GM18520 (cell line): Measurements from ENCODE around the gene CLCN7.

ENCODE experiments used
- ATAC-seq: cut with Tn5 transposase; IDR thresholded peaks from one replicate; pipeline ENCODE4 v1.9.1; 2021; ENCODE audit not compliant: unreplicated experiment

The CLCN7 gene

GRCh38 chr16:1464196-1464893 is 10.5 kb downstream of the CLCN7 start:
- no peak for ATAC-seq

GRCh38 chr16:1461146-1461545 is 13.7 kb downstream of the CLCN7 start:
- ATAC-seq = no peak

GRCh38 chr16:1460602-1461138 is 14.2 kb downstream of the CLCN7 start:
- no peak for ATAC-seq

GRCh38 chr16:1459967-1460366 is 14.9 kb downstream of the CLCN7 start:
- no peak for ATAC-seq

- ATAC-seq = no peak
These were observed 15.9 kb downstream of the CLCN7 start for GRCh38 chr16:1458977-1459341.

- ATAC-seq = no peak
These were observed 16.4 kb downstream of the CLCN7 start for GRCh38 chr16:1458336-1458976.

- ATAC-seq = no peak
These were observed 17.2 kb downstream of the CLCN7 start for GRCh38 chr16:1457489-1458245.

GRCh38 chr16:1456951-1457350 is 17.9 kb downstream of the CLCN7 start:
- ATAC-seq = no peak

GRCh38 chr16:1455190-1456171 is 19.3 kb downstream of the CLCN7 start:
- no peak for ATAC-seq

- no peak for ATAC-seq
These were observed 20.3 kb downstream of the CLCN7 start for GRCh38 chr16:1454561-1454960.

- ATAC-seq = no peak
These were observed 21.5 kb downstream of the CLCN7 start for GRCh38 chr16:1453316-1453715.

GRCh38 chr16:1452530-1452929 is 22.3 kb downstream of the CLCN7 start:
- ATAC-seq = no peak

- no peak for ATAC-seq
These were observed 23.0 kb downstream of the CLCN7 start for GRCh38 chr16:1451702-1452392.

- no peak for ATAC-seq
These were observed 24.0 kb downstream of the CLCN7 start for GRCh38 chr16:1450841-1451240.

- no peak for ATAC-seq
These were observed 24.6 kb downstream of the CLCN7 start for GRCh38 chr16:1450218-1450617.

- ATAC-seq = no peak
These were observed 25.5 kb downstream of the CLCN7 start for GRCh38 chr16:1449201-1449788.

GRCh38 chr16:1448536-1449116 is 26.2 kb downstream of the CLCN7 start:
- ATAC-seq = no peak

GRCh38 chr16:1447965-1448364 is 26.9 kb downstream of the CLCN7 start:
- no peak for ATAC-seq

GRCh38 chr16:1446296-1447080 is 28.3 kb downstream of the CLCN7 start:
- no peak for ATAC-seq
